Adrenal gland (tissue), 5 donors: Measurements from ENCODE around the gene IL1RL2.
A peak's percentile ranks its signal among the peaks of the same experiment; 100 is the strongest.

Experiments
- CTCF ChIP-seq, 6 experiments: fragments of 450-650 bp in 4 of 6; fragments of 200-600 bp in 2 of 6; sonication (generic) in 1 of 6; IDR thresholded peaks; 1 replicate in 5 of 6; 2 replicates in 1 of 6; pipeline versions ENCODE4 v1.5.1 to v1.8.0; 2016 to 2021; ENCODE audit warnings: antibody characterized with exemption in 6 of 6, mild to moderate bottlenecking in 2 of 6, moderate library complexity in 1 of 6
- POLR2A ChIP-seq, 2 donors: fragments of 450-650 bp; IDR thresholded peaks; one replicate each; pipeline ENCODE4 v1.6.1; 2017; ENCODE audit warnings: antibody characterized with exemption in 2 of 2, mild to moderate bottlenecking in 2 of 2, moderate library complexity in 1 of 2
- donor health status: DM: no; HTN: no; CAD: no.

DNA sequence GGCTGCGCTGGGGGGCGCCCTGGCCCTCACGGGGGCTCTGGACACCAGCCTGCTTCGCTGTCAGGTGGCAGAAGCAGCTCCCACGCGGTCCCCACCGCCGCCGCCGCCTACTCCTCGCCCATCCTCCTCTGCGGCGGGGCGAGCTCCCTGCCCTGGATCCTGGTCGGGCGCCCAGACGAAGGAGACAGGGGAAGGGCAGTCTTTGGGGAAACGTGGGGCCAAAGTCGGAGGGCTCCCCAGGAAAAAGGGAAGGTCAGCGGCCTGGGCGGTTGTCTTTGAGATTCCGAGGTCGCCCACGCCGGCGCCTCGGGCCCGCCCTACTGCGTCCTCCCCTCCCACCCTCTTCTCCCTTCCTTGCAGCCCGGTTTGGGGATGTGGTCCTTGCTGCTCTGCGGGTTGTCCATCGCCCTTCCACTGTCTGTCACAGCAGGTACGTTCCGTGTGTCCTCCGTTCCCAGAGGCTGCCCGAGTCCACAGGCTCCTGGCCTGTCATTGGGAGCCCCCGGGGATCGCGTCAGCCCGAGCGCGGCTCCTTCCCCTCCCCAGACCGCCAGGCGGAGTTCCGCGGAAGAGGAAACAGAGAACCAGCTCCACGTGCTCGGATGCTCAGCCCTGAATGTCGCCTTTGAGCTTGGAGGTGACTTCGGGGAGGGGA is 800 bp downstream of the IL1RL2 start:
- peak in 5 of 6 experiments; percentile 42 to 61 (median 57) for TF ChIP-seq CTCF (IDR thresholded peaks at IDR 0.05)
- TF ChIP-seq POLR2A (IDR thresholded peaks at IDR 0.05) = peak in 1 of 2 donors; percentile 24
